NCI-H524 treated with DMSO at 0.1 percent for 48 hours (cell line): Measurements from ENCODE around the gene LPIN1.
A peak's percentile ranks its signal among the peaks of the same experiment; 100 is the strongest.
"Not testable (repeated sequence)": the region's sequence is repeated elsewhere in the genome, so short reads cannot be mapped to it uniquely, and the experiment has no call there.

Experiments used
- DNase-seq: peaks from one replicate; lab custom pipeline; 2025; lab: John Stamatoyannopoulos, UW

The LPIN1 gene

DNA sequence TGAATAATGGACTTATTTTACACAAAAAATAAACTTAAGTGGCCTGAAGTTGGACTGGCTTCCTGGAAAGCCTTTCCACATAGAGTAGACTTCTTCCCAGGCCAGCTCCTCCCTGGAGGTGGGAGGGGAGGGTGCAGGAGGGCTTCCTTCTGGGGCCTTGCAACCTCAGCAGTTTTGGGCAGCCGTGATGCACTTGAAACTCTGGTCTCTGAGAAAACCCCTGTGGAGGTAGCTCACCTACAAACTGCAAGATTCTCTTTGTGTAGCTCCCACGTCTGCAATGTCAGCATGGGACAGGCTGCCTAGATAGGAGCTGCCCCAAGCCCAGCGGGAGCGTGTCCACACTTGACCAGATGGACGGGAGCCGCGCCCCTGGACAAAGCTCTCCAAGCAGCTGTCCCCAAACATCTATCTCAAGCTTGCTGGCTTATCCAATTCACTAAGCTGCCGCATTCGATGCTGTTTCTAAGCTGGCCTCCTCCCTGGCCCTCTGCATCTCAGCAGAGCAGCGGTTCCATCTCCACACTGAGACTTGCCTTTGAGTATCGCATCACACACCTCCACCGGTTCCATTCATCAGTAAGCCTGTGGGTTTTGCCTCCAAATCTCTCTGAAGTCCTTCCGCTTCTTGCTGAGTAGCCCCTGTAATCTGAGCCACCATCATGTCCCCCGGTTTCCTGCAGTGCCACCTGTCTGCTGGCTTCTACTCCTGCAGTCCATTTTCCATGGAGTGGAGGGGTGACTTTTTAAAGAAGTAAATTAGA, 1.6 kb upstream of the LPIN1 start:
- peak; percentile 68 for DNase-seq

DNA sequence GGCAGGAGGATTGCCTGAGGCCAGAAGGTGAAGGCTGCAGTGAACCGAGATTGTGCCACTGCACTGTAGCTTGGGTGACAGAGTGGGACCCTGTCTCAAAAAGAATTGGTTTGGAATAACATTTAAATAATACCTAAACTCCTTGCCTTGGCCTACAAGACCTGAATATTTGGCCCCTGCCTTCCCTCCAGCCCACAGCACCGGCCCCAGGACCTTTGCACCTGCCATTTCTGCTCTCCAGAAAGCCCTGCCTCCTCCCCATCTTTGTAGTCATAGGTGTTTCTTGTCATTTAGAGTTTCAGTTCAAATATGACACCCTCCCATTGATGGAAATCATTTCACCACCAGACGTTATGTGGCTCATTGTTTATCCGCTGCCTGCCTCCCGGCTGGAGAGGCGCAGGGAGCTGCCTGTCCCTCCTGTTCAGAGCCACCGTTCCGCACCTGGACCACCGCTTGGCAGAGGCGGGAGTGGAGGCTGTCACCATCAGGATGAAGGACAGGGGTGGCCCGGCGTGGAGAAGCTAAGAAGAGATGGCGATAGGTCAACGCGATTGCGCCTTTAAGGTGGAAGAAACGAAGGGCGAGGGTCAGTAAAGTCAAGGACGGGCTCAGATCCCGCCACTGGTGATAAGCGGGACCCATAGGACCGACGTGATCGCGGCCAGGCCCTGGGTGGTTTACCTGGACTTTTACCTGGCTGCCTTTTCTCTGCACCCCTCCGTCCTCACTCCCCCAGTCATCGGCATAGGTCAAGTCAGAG, 638 bp upstream of the LPIN1 start:
- DNase-seq, result no peak

DNA sequence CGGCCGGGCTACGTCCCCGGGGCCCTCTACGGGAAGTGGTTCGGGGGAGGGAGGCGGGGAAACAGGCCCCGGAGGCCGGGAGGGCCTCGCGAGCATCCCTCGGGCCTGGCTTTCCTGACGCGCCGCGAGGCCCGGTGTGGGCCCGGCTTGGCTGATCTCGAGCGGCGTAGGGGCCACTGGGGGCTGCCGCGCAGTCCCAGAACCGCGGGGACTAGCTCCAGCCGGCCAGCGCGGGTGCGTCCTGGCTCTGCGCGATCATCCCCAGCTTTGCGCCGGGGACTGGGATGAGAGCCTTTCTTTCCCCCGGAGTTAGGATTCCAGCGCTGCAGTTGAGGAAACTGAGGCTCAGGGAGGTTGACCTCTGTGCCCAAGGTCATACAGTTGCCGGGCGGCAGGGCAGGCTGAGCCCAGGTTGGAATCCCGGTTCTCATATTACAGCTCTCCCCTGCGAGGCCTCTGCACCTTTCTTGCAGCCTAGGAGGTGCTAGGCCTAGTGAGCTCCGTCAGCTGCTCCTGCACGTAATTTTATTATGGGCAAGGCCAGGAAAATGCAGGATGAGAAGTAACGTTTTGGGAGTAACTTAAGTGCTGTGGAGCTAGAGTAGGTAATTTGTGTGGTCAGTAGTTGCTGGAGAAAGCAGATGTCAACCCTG, 501 bp downstream of the LPIN1 start:
- DNase-seq, result no peak

DNA sequence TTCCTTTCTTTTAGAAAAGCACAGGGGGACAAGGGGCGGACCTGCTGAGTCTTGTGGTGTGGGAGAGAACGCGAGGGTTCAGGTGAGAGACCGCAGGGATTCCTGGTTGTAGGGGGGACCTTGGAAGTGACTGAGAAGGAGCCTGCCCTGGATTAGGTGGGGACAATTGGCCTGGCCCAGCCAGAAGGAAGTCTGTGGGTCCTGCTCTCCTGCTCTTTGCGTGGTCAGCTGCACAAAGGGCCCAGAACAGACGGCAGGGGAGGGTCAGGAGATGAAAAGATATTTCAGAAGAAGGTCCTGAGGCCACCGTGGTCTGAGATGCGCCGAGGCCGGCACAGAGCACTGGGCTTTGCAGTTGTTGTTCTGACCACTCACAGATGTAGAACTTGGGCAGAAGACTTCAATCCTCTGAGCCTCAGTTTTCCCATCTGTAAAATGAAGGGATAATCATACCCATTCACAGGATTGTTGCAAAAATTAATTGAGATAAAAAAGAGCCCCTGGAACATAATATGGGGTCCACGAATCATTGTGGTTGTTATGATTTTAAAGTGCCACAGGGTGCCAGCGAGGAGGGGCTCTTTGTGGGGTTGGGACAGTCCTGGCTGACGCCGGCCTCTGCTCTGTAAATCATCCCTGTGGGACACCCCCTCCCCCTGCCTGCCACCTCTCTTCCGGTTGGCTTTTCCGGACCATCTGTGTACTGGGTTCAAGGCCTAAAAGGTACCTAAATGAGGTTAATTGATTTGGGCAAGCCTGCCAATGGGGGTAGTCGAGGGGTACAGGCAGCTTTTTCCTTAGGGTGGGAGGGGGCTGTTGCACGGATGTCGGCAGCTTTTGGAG, 1.8 kb downstream of the LPIN1 start:
- no peak for DNase-seq

GRCh38 chr2:11748861-11749645, 2.6 kb downstream of the LPIN1 start:
- DNase-seq, result no peak

- no peak for DNase-seq
Measured at GRCh38 chr2:11749646-11750349, 3.4 kb downstream of the LPIN1 start.

DNA sequence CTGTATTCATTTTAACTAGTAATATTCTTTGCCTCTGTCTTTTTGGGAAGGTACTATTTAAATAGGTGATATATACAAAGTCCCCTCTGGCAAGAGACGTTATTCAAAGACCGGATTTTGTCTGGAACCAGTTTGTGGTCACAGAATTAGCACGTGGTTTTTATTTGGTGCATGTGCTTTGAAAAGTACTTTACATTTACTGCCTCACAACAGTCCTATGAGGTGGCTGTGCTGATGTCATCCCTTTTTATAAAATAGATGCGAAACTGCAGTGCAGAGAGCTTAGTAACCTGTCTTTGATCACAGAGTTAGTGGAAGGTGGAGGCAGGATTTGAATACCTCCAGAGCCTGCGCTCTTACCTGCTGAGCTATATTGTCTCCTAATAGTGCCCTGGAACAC, 4.0 kb downstream of the LPIN1 start:
- no peak for DNase-seq

DNA sequence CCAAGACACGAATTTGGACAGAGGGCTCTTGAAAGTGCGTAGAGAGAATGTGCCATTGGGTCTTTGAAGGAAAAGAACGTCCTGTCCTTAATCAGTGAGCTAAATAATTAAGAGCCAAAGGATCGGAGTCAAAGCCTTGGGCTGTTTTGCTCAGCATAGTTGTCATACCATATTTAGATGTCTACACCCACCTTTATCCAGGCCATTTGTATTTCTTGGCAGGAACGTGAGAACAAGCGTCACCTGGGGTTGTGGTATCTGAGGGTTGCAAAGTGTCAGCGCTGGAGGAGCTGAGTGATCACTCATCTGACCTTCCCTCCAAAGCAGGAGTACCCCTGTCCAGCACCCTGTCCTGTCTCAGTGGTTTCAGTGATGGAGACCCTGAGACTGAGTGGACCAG, 4.5 kb downstream of the LPIN1 start:
- no peak for DNase-seq

- no peak for DNase-seq
Measured at GRCh38 chr2:11752906-11753305, 6.5 kb downstream of the LPIN1 start.

DNA sequence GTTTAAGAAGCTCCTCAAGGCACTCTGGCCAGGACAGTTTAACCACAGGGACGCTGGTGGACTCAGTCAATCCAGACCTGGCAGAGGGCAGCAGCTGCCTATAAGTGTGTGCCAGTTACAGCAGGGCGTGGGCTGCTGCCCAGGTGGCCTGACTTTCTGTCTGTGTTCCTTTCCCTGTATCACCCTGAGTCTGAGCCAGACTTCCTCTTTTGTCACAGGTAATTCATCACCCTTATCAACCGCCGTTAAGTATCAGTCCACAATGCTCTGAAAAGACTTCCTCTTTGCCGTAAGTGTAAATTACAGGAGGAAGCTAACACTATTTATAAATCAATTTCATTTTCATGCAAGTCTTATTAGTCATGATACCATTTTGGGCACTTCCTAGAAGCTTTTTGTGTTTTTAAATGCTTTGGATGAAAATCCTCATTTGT, 7.0 kb downstream of the LPIN1 start:
- DNase-seq, result no peak

DNA sequence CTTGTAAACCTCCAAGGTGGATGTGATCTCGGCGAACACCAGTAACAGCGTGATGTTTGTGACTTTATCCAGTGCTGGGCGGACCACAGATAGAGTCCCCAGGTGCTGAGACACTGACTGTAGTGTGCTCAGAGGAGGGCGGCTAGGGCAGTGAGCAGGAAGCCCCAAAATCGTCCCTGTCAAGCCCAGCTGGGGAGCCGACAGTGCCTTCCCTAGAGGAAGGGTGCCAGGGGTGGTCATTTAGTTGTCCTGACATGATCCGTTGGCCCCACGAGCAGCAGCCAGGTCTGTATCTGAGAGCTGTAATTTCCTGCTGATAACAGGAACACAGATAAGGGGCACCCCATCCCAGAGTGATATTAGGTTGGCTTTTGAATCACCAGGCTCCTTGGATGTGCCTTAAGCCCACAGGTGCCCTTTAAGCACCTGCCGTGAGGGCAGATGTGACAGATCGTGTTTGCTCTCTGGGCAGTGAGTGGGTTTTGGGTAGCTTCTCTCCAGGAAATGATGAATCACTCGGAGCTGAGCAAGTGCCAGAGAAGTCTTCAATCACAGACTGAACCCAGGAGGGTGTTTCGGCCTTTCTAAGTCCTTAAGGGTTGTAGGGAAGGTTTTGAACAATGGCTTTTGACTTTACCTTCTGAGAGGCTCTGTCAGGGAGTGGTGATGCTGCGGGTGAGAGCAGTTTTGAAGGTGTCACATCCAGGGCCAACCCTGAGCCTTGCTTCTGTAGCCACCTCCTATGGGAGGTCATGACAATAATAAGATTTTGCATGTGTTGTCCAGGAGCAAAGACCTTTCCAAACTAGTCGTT, 7.7 kb downstream of the LPIN1 start:
- DNase-seq, result no peak

GRCh38 chr2:11754700-11755015, 8.2 kb downstream of the LPIN1 start:
- DNase-seq, result no peak

GRCh38 chr2:11757101-11757500, 10.7 kb downstream of the LPIN1 start:
- no peak for DNase-seq

DNA sequence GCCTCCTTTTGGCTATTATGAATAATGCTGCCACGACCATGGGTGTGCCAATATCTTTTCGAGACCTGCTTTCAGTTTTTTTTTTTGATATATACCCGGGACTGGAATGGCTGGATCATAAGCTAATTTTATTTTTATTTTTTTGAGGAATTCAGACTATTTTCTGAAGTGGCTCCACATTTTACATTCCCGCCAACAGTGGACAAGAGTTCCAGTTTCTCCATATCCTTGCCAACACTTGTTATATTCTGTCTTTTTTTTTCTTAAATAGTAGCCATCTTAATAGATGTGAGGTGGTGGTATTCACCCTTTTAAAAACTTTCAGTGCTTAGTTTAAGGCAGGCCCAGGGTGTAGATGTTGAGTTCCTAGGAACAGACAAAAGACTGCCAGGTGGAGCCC, 11.8 kb downstream of the LPIN1 start:
- no peak for DNase-seq

DNA sequence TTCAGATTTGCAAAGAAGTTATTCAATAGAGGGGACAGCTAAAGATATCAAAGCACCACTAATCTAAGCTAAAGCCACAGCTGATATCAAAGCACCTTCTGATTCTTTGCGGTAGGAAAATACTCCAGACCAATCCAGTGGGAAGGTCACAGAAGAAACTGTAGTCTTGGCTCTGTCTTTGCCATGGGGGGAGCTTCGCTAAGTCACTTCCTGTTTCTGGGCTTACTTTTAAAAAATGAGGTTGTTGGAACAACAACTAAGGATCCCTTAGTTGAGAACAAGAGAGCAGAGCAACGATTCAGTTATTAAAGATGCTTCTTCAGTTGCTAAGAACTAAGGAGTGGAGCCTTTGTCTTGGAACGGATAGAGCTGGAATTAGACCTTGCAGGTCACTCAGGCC, 12.2 kb downstream of the LPIN1 start:
- no peak for DNase-seq

GRCh38 chr2:11759182-11759975, 12.9 kb downstream of the LPIN1 start:
- not testable (repeated sequence) for DNase-seq

GRCh38 chr2:11761259-11761658, 14.8 kb downstream of the LPIN1 start:
- DNase-seq, result no peak

GRCh38 chr2:11762031-11762430, 15.6 kb downstream of the LPIN1 start:
- DNase-seq, result no peak

DNA sequence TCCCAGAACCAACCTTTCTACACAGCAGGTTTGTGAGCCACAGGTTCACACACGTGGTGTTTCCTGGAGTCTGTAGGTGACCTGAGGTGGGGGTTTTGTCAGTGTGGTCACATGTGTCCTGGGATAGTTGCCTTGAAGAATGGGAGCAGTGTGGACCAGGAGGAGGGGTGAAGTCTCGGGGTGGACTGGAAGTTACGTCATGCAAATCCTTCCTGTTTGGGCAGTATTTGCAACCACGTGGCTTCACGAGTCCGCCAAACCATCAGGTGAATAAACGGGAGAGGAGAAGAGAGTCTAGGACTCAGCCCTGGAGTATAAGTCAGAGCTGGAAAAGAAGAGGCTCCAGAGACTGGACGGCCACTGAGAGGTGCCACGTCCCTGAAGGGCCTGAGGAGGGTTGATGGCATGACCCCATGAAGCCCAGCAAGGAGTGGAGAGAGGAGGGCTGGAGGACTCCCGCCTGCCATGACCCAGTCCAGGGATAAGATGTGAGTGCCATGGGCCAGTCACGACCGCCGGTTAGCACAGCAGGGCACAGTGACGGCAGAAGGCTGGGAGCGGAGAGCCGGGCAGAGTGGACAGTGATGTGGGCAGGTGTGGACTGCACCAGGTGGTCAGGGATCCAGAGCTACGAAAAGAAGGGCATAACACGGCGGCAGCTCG, 16.5 kb downstream of the LPIN1 start:
- DNase-seq, result no peak
